K562 (cell line): Measurements from ENCODE around the gene CD4. TPM values are rescaled to one million over a fixed set of nuclear protein-coding genes. Genes with fewer than 3 reads are reported as not detected.

Experiments used
- BHLHE40 ChIP-seq: IDR thresholded peaks from 2 replicates; pipeline ENCODE4 v1.6.1; 2011; ENCODE audit warnings: low read length, improper control_type of control experiment
- CREM ChIP-seq: IDR thresholded peaks from 2 replicates; pipeline ENCODE4 v1.6.1; 2014; ENCODE audit warnings: antibody characterized with exemption, low read depth
- E2F6 ChIP-seq, 2 experiments: IDR thresholded peaks; 2 replicates each; pipeline ENCODE4 v1.6.1; 2011; ENCODE audit warnings: borderline replicate concordance in 1 of 2, control low read depth in 1 of 2, low read depth in 1 of 2, low read length in 1 of 2, mild to moderate bottlenecking in 1 of 2, mixed read lengths in 1 of 2, moderate library complexity in 1 of 2; ENCODE audit not compliant: insufficient read depth in 1 of 2, insufficient read length in 1 of 2, poor library complexity in 1 of 2, severe bottlenecking in 1 of 2; ENCODE audit errors: extremely low read depth in 1 of 2
- FOSL1 ChIP-seq: fragments of 200-800 bp; sonication (Bioruptor generic); conservative IDR thresholded peaks from 2 replicates; pipeline ENCODE4 v1.6.1; 2016; ENCODE audit warnings: missing genetic modification characterization, missing compliant biosample characterization
- JUND ChIP-seq, 2 experiments: IDR thresholded peaks; 2 replicates in 1 of 2; 3 replicates in 1 of 2; pipeline ENCODE4 v1.6.1; 2011; ENCODE audit warnings: borderline replicate concordance in 2 of 2, low read depth in 2 of 2, low read length in 2 of 2, improper control_type of control experiment in 1 of 2, missing biosample characterization in 1 of 2, missing genetic modification characterization in 1 of 2, missing genetic modification reagents in 1 of 2
- LEF1 ChIP-seq: fragments of 450-650 bp; IDR thresholded peaks from 2 replicates; pipeline ENCODE4 v1.6.1; 2016; ENCODE audit warnings: mild to moderate bottlenecking
- MGA ChIP-seq: fragments of 450-650 bp; IDR thresholded peaks from 2 replicates; pipeline ENCODE4 v1.6.1; 2016; ENCODE audit warnings: mild to moderate bottlenecking, moderate library complexity
- RAD51 ChIP-seq: fragments of 450-650 bp; IDR thresholded peaks from 2 replicates; pipeline ENCODE4 v1.7.1; 2016; ENCODE audit warnings: low read depth, mild to moderate bottlenecking, borderline replicate concordance
- RNF2 ChIP-seq: sonication (generic); IDR thresholded peaks from 2 replicates; pipeline ENCODE4 v1.6.1; 2016
- XRCC4 ChIP-seq: IDR thresholded peaks from one replicate; pipeline ENCODE4 v1.6.1; 2011; ENCODE audit not compliant: insufficient read depth, insufficient read length; ENCODE audit errors: extremely low read depth
- ZBTB26 ChIP-seq: fragments of 450-650 bp; formaldehyde crosslinking; IDR thresholded peaks from 2 replicates; pipeline ENCODE4 v1.4.0; 2022; ENCODE audit warnings: missing genetic modification characterization
- ZC3H8 ChIP-seq: fragments of 450-650 bp; IDR thresholded peaks from 2 replicates; pipeline ENCODE4 v1.6.1; 2017
- polyA plus RNA-seq, 8 experiments: library from polyadenylated mRNA; depleted of rRNA in 4 of 8; stranded (reverse) in 5 of 8; unstranded in 3 of 8; fragments of >200 nt; fragmentation: Nextera tagmentation in 2 of 8; fragmentation: Illumina TruSeq in 1 of 8; extraction: Ambion mirVana in 2 of 8; extraction: Trizol in 1 of 8; gene quantifications; 2 replicates each; pipeline versions ENCODE4 v1.2.1 to v1.2.3, GENCODE V29; 2011 to 2014; ENCODE audit warnings: inconsistent platforms in 1 of 8, missing spikeins in 1 of 8
- total RNA-seq, 7 experiments: library from RNA; depleted of rRNA in 6 of 7; stranded (reverse); fragments of >200 nt in 6 of 7; fragmentation: Illumina TruSeq in 2 of 7; extraction: Trizol in 2 of 7; gene quantifications; 2 replicates each; pipeline versions ENCODE4 v1.2.1 to v1.2.3, GENCODE V29; 2011 to 2021; ENCODE audit warnings: low replicate concordance in 1 of 7

Gene CD4
- total and polyA plus RNA-seq, 9 of the 15 experiments (the other 6 are each of a cell fraction or from before 2014, with no cell fraction given) = 0.06 to 0.27 (median 0.09) TPM; not detected in 5

- TF ChIP-seq MGA (peak; percentile 77), E2F6 (IDR thresholded peaks at IDR 0.05; ENCODE audit: borderline replicate concordance in 1 of 2, extremely low read depth in 1 of 2, insufficient read depth in 1 of 2, insufficient read length in 1 of 2, low read depth in 1 of 2, low read length in 1 of 2, poor library complexity in 1 of 2, severe bottlenecking in 1 of 2) (peak; percentile 70 to 95), JUND (IDR thresholded peaks at IDR 0.05; ENCODE audit: borderline replicate concordance, low read depth, low read length) (no peak), JUND (tag; IDR thresholded peaks at IDR 0.05; ENCODE audit: borderline replicate concordance, low read depth, low read length) (0 out of 3 replicates have a peak, but pooled peaks have one; percentile 26), RNF2 (peak; percentile 61; the same call in 1 of the 2 replicates), CREM (peak; percentile 91), LEF1 (no peak), XRCC4 (no peak), BHLHE40 (no peak), ZC3H8 (no peak), FOSL1 (peak; percentile 64), RAD51 (no peak), ZBTB26 (CRISPR knock-in tag) (no peak)
Observed at GRCh38 chr12:6851153-6851920, 62.0 kb downstream of the CD4 start, which contains the start of gene CDCA3 (continued).
